ENCODE data around the gene OR10A2.

OR10A2 gene, protein sequence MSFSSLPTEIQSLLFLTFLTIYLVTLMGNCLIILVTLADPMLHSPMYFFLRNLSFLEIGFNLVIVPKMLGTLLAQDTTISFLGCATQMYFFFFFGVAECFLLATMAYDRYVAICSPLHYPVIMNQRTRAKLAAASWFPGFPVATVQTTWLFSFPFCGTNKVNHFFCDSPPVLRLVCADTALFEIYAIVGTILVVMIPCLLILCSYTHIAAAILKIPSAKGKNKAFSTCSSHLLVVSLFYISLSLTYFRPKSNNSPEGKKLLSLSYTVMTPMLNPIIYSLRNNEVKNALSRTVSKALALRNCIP

DNA sequence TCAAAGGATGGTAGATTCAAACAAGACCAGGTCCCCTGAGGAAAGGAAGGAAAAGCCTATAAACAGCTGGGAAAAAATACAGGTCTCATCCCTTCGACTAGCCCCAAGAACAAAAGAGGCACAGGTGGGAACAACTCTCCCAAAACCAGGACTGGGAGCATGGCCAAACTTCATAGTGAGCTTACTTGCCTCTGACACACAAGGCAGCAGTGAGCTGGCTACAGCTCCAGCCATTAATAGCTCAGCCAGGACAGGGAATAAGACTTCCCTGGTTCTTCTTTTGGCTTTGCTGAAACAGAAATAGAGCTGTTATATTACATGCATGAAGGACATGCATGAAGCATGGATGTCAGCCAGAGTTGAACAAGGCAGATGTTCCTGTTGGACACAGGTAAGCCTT, at the start of gene OR10A2:
Gene OR10A2, plus strand, starts transcription at position 97 of the 400 bp plus-strand sequence. CDS start 6,698 bp downstream, outside the sequence.
- H3K4me3 ChIP-seq (ENCODE audit: low read depth, low read length): no peak within 1 kb of the TSS
- H3K27me3 ChIP-seq (ENCODE audit: control insufficient read depth, insufficient read depth, low read length): no peaks in the 10 kb centered on the region
- H3K9ac ChIP-seq (ENCODE audit: low read length): no peak within 1 kb of the TSS
- H3K9me3 ChIP-seq (ENCODE audit: control insufficient read depth, insufficient read depth, low read depth, low read length): no peaks in the 10 kb centered on the region
- H3K36me3 ChIP-seq (ENCODE audit: control insufficient read depth, insufficient read depth, low read length): no peaks in the 10 kb centered on the region
- no peaks in the 10 kb centered on the region for H3K4me1 ChIP-seq (ENCODE audit: control insufficient read depth, insufficient read depth, low read length)
- H3K27ac ChIP-seq (ENCODE audit: low read depth, low read length): no peak within 1 kb of the TSS

DNA sequence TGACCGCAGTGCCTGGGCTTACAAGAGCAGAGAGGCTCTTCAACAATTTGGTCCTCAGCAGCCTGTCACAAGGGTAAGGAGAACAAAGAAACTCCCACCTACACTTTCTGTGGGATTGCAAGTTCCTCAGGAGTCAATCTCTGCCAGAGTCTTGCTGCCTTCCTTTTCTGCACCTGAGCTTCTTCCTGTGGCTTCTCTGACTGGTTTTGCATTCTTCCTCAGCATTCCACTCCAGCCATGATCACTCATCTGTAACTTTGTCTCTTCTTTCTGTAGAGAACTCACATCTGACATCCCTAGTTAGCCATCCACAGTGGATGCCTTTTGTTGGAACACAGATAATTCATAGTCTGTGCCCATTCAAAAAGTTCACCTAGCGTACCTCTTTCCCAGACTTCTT, 49.2 kb upstream of the OR10A2 start:
- Histone ChIP-seq H3K4me1 (ENCODE audit: control insufficient read depth, insufficient read depth, low read length) (no peaks in the 10 kb centered on the region), H3K27ac (ENCODE audit: low read depth, low read length) (no peak overlapping the region), H3K9ac (ENCODE audit: low read length) (no peak overlapping the region), H3K27me3 (ENCODE audit: control insufficient read depth, insufficient read depth, low read length) (no peaks in the 10 kb centered on the region), H3K4me3 (ENCODE audit: low read depth, low read length) (no peak overlapping the region), H3K9me3 (ENCODE audit: control insufficient read depth, insufficient read depth, low read depth, low read length) (peaks cover 2% of the 10 kb centered on the region), H3K36me3 (ENCODE audit: control insufficient read depth, insufficient read depth, low read length) (no peaks in the 10 kb centered on the region)

- H3K27me3 ChIP-seq (ENCODE audit: control insufficient read depth, insufficient read depth, low read length): no peaks in the 10 kb centered on the region
- no peaks in the 10 kb centered on the region for H3K4me1 ChIP-seq (ENCODE audit: control insufficient read depth, insufficient read depth, low read length)
- H3K27ac ChIP-seq (ENCODE audit: low read depth, low read length): no peak overlapping the region
- no peak overlapping the region for H3K4me3 ChIP-seq (ENCODE audit: low read depth, low read length)
- peaks cover 7% of the 10 kb centered on the region for H3K9me3 ChIP-seq (ENCODE audit: control insufficient read depth, insufficient read depth, low read depth, low read length)
- H3K9ac ChIP-seq (ENCODE audit: low read length): no peak overlapping the region
- no peaks in the 10 kb centered on the region for H3K36me3 ChIP-seq (ENCODE audit: control insufficient read depth, insufficient read depth, low read length)
Measured at GRCh38 chr11:6817694-6818093, 45.2 kb upstream of the OR10A2 start.

DNA sequence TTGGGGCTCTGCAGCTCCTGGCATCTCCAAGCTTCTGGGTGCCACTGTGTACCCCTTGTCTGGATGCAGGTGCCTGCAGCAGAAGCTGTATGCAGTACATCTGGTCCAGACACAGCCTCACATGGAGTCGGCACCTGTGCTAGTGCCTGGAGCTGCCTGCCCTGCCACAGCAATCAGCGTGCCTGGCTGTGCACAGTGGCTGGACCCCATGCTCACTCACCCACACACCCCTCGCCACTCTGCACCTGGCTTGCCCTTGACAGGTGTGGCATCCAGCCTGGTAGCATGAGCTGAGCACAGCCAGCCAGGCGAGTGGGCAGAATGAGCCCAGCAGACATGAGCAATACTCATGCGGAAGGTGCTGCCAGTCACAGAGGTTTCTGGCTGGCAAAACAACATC, 43.9 kb upstream of the OR10A2 start:
- Histone ChIP-seq H3K27me3 (ENCODE audit: control insufficient read depth, insufficient read depth, low read length) (no peaks in the 10 kb centered on the region), H3K4me1 (ENCODE audit: control insufficient read depth, insufficient read depth, low read length) (no peaks in the 10 kb centered on the region), H3K9ac (ENCODE audit: low read length) (no peak overlapping the region), H3K27ac (ENCODE audit: low read depth, low read length) (no peak overlapping the region), H3K4me3 (ENCODE audit: low read depth, low read length) (no peak overlapping the region), H3K9me3 (ENCODE audit: control insufficient read depth, insufficient read depth, low read depth, low read length) (peaks cover 7% of the 10 kb centered on the region), H3K36me3 (ENCODE audit: control insufficient read depth, insufficient read depth, low read length) (no peaks in the 10 kb centered on the region)

DNA sequence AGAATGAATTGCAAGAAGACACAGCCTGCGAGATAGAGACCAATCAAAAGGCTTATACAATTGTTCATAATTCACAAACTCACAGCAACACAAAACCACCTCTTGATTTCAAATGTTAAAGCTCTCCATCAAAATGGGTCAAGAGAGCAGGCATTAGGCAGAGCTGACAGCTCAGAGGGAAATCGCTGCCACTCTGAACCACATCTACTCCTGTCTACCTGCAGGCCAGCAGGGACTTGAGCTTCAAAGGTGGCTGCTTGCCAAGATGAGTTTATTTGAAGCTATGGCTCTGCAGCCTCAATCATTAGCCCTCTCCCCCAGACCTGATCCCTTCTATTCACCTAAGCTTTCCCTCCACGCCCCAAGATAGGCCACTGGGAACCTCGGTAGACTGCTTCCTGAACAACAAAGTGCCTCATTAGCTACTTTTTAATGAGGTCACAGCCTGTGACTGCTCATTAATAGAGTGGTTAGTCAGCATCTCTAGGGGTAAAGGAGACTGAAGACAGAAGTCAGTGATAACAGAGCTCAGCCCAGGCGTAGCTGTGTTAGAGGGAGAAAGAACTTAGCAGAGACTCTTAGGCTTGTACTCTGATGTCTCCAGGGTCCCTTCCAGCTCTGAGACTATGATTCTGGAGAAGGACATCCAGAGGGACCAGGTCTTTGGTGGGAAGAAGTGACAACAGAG, 38.6 kb upstream of the OR10A2 start:
- no peak overlapping the region for H3K4me3 ChIP-seq (ENCODE audit: low read depth, low read length)
- H3K27me3 ChIP-seq (ENCODE audit: control insufficient read depth, insufficient read depth, low read length): no peaks in the 10 kb centered on the region

DNA sequence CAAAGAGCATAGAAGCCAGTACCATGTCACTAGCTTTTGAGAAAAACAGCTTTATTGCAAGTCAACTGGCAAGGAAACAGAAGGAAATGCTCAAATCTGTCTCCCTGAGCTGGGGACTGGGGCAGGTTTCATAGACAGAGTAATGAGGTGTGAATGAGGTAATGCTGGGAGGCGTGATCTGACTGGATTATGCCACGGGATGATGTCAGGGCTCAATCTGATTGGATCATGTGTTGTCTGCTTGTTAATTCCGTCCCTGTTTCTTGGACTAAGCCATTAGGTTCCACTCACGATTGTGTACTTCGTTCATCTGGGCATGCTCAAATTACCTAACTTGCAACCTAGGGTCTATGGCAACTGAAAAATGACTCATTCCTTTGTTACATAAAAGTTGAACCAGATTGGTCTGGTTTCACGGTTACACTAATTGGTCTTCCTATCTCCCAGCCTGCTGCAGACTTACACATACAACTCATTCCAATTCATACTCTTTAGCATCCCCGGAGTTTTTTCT, 37.6 kb upstream of the OR10A2 start:
- Histone ChIP-seq H3K36me3 (ENCODE audit: control insufficient read depth, insufficient read depth, low read length) (no peaks in the 10 kb centered on the region), H3K9me3 (ENCODE audit: control insufficient read depth, insufficient read depth, low read depth, low read length) (no peaks in the 10 kb centered on the region), H3K27me3 (ENCODE audit: control insufficient read depth, insufficient read depth, low read length) (no peaks in the 10 kb centered on the region), H3K27ac (ENCODE audit: low read depth, low read length) (no peak overlapping the region), H3K4me1 (ENCODE audit: control insufficient read depth, insufficient read depth, low read length) (no peaks in the 10 kb centered on the region), H3K4me3 (ENCODE audit: low read depth, low read length) (no peak overlapping the region), H3K9ac (ENCODE audit: low read length) (no peak overlapping the region)

More for the DNA sequence above, 38.6 kb upstream of the OR10A2 start:
- Histone ChIP-seq H3K27ac (ENCODE audit: low read depth, low read length) (no peak overlapping the region), H3K9ac (ENCODE audit: low read length) (no peak overlapping the region), H3K4me1 (ENCODE audit: control insufficient read depth, insufficient read depth, low read length) (no peaks in the 10 kb centered on the region), H3K9me3 (ENCODE audit: control insufficient read depth, insufficient read depth, low read depth, low read length) (no peaks in the 10 kb centered on the region), H3K36me3 (ENCODE audit: control insufficient read depth, insufficient read depth, low read length) (no peaks in the 10 kb centered on the region)

GRCh38 chr11:6828103-6828502, 34.8 kb upstream of the OR10A2 start:
- Histone ChIP-seq H3K9ac (ENCODE audit: low read length) (no peak overlapping the region), H3K4me3 (ENCODE audit: low read depth, low read length) (no peak overlapping the region), H3K4me1 (ENCODE audit: control insufficient read depth, insufficient read depth, low read length) (no peaks in the 10 kb centered on the region), H3K9me3 (ENCODE audit: control insufficient read depth, insufficient read depth, low read depth, low read length) (no peaks in the 10 kb centered on the region), H3K27me3 (ENCODE audit: control insufficient read depth, insufficient read depth, low read length) (no peaks in the 10 kb centered on the region), H3K36me3 (ENCODE audit: control insufficient read depth, insufficient read depth, low read length) (no peaks in the 10 kb centered on the region), H3K27ac (ENCODE audit: low read depth, low read length) (no peak overlapping the region)

DNA sequence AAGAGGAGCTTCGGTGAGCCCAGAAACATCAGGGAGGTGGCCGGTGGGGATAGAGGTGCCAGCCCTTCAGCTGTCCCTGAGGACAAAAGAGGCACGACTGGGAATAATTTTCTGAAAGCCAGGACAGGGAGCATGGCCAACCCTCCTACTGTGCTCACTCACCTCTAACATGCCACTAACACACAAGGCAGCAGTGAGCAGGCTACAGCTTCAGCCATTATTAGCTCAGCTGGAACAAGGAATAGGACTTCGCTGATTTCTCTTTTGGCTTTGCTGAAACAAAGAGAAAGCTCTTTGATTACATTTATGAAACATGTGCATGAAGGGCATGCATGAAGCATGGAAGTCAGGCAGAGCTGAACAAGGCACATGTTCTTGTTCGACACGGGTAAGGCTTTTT, 29.5 kb upstream of the OR10A2 start:
- no peak overlapping the region for H3K27ac ChIP-seq (ENCODE audit: low read depth, low read length)
- no peaks in the 10 kb centered on the region for H3K27me3 ChIP-seq (ENCODE audit: control insufficient read depth, insufficient read depth, low read length)
- H3K4me1 ChIP-seq (ENCODE audit: control insufficient read depth, insufficient read depth, low read length): no peaks in the 10 kb centered on the region
- H3K9me3 ChIP-seq (ENCODE audit: control insufficient read depth, insufficient read depth, low read depth, low read length): no peaks in the 10 kb centered on the region
- H3K9ac ChIP-seq (ENCODE audit: low read length): no peak overlapping the region
- H3K36me3 ChIP-seq (ENCODE audit: control insufficient read depth, insufficient read depth, low read length): no peaks in the 10 kb centered on the region
- H3K4me3 ChIP-seq (ENCODE audit: low read depth, low read length): no peak overlapping the region

- Histone ChIP-seq H3K27ac (ENCODE audit: low read depth, low read length) (no peak overlapping the region), H3K4me1 (ENCODE audit: control insufficient read depth, insufficient read depth, low read length) (no peaks in the 10 kb centered on the region), H3K27me3 (ENCODE audit: control insufficient read depth, insufficient read depth, low read length) (no peaks in the 10 kb centered on the region), H3K9me3 (ENCODE audit: control insufficient read depth, insufficient read depth, low read depth, low read length) (no peaks in the 10 kb centered on the region), H3K9ac (ENCODE audit: low read length) (no peak overlapping the region), H3K4me3 (ENCODE audit: low read depth, low read length) (no peak overlapping the region), H3K36me3 (ENCODE audit: control insufficient read depth, insufficient read depth, low read length) (no peaks in the 10 kb centered on the region)
Measured at GRCh38 chr11:6834021-6834420, 28.8 kb upstream of the OR10A2 start.

DNA sequence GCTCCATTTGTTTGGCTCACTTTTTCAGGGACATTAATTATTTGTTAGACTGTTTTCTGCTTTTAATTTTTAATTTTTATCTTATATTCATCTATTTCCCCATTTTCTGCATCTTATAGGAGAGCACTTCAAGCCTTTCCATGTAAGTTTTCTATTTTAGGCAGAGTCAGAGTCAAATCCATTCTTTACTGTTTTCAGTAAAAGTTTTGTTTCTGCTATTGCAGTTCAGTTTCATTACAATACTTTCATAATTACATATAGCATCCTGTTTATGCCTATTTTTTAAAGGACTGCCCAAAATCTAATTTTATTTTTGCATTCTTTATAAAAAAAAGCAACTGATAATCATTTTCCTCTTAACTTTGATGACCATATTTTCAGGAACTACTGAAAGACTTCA, 21.2 kb upstream of the OR10A2 start:
- Histone ChIP-seq H3K27ac (ENCODE audit: low read depth, low read length) (no peak overlapping the region), H3K36me3 (ENCODE audit: control insufficient read depth, insufficient read depth, low read length) (no peaks in the 10 kb centered on the region), H3K4me3 (ENCODE audit: low read depth, low read length) (no peak overlapping the region), H3K9me3 (ENCODE audit: control insufficient read depth, insufficient read depth, low read depth, low read length) (peaks cover 5% of the 10 kb centered on the region; the same call in 1 of the 2 replicates), H3K27me3 (ENCODE audit: control insufficient read depth, insufficient read depth, low read length) (no peaks in the 10 kb centered on the region), H3K4me1 (ENCODE audit: control insufficient read depth, insufficient read depth, low read length) (peaks cover 4% of the 10 kb centered on the region; the same call in 1 of the 2 replicates), H3K9ac (ENCODE audit: low read length) (no peak overlapping the region)

GRCh38 chr11:6843670-6844069, 19.2 kb upstream of the OR10A2 start:
- Histone ChIP-seq H3K27me3 (ENCODE audit: control insufficient read depth, insufficient read depth, low read length) (no peaks in the 10 kb centered on the region), H3K9ac (ENCODE audit: low read length) (no peak overlapping the region), H3K4me3 (ENCODE audit: low read depth, low read length) (no peak overlapping the region), H3K9me3 (ENCODE audit: control insufficient read depth, insufficient read depth, low read depth, low read length) (peaks cover 5% of the 10 kb centered on the region; the same call in 1 of the 2 replicates), H3K27ac (ENCODE audit: low read depth, low read length) (no peak overlapping the region), H3K4me1 (ENCODE audit: control insufficient read depth, insufficient read depth, low read length) (peaks cover 12% of the 10 kb centered on the region), H3K36me3 (ENCODE audit: control insufficient read depth, insufficient read depth, low read length) (no peaks in the 10 kb centered on the region)

Data from HUES6 (cell line).